ENCODE results near the gene SHISA5.

SHISA5 gene

DNA sequence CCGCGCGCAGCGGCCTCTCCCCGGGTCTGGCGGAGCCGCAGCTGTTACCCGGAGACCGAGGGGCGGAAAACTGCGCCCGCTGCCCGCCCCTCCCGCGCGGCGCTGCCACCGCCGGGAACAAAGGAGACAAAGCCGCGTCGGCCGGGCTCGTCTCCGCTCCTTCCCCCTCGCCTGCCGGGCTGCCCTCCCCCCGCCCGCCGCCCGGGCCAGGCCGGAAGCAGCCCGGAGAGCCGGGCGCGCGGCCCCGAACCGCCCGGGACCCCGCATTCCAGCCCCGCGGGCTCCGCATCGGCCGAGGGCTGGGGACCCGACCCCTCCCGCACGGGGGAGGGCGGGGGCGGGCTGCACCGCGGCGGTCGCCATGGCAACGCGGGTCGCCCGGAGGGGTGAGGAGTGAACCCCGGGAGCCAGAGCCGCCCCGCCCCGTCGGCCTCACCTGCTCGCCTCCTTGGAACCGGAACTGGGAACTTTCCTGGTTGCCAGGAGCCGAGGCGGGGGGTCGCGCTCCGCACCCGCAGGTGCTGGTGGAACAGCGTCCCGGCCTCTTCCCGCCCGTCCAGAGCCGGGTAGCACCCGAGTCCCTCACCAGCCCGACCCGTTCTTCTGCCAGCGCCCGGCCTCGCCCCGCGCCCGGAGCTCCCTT, 74.5 kb downstream of the SHISA5 start:
- DNase-seq, result peak in 1 of 2 donors; percentile 20

- no peak for DNase-seq
Observed at GRCh38 chr3:48428572-48429316, 75.2 kb downstream of the SHISA5 start.

GRCh38 chr3:48428088-48428571, 75.8 kb downstream of the SHISA5 start:
- DNase-seq, result no peak

DNA sequence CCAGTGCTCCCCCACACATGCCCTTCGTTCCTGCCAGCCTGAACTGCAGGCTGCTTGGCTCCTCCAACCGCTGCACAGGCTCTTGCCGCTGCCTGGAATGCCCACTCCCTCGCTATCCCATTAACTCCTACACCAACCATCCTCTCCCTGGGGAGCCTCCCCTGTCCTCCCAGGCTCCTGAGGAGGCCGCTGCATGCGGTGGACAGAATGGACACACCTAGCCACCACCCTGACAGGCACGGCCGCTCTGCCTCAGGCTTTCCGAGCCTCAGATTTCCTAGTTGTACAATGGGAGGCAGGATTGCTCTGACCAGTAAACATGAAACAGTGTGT, 76.4 kb downstream of the SHISA5 start:
- DNase-seq, result no peak

GRCh38 chr3:48426944-48427629, 76.9 kb downstream of the SHISA5 start:
- DNase-seq, result no peak

- no peak for DNase-seq
Observed at GRCh38 chr3:48426401-48426909, 77.5 kb downstream of the SHISA5 start.

GRCh38 chr3:48425281-48425812, 78.6 kb downstream of the SHISA5 start:
- DNase-seq, result no peak

DNA sequence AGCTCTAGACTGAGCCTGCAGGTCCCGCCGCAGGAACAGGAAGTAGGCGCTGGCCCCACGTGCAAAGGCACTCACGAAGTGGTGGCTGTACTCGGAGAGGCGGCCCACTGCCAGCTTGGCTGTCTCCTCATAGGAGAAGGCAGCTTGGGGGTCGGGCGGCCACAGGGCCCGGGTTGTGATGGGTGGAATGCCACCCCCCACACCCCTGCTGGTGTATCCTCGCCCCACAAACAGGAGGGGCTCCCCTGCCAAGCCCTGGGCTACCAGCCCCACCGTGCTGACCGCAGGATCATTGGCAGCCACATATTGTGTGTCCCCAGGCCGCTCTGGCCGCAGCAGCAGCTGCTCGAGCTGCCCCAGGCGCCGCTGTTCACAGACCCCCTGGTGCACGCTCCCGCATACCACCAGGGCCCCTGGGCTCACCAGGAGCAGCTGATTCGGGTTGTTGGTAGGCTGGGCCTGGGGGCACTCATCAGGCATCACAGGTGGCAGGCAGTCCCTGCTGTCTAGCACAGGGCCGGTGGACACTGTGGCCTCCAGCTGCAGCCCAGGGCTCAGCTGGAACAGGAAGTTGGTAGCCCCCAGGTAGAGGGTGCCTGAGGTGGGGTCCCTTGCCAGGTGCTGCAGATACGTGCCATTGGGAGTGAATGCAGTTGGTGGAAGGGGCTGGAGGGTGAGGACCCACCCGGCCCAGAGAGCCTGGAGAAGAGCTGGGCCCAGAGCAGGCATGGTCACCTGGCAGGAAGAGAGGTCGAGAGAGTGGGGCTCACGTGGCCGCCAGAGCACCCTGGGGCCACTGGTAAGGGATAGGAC, 79.9 kb downstream of the SHISA5 start:
- no peak for DNase-seq

GRCh38 chr3:48423241-48423882, 80.6 kb downstream of the SHISA5 start:
- no peak for DNase-seq

- DNase-seq, result no peak
Observed at GRCh38 chr3:48422681-48423080, 81.3 kb downstream of the SHISA5 start.

DNA sequence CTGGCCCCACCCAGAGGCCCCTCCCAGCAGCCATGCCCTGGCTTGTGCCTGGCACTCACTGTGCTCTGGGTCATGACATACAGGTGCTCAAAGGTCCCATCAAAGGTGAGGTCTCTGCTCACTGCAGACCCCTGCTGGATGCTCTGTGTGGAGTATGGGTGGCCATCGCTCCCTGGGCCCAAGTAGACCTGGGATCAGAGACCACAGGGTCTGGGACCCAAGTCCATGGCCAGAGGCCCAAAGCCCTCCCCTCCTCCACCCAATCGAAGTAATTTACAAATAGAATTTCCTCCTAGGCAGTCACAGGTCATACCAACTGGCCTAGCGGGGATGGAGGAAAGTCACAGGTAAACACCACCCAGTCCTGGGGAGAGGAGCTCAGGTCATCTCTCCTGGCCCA, 81.7 kb downstream of the SHISA5 start:
- DNase-seq, result no peak

GRCh38 chr3:48420561-48420960, 83.4 kb downstream of the SHISA5 start:
- DNase-seq, result no peak

DNA sequence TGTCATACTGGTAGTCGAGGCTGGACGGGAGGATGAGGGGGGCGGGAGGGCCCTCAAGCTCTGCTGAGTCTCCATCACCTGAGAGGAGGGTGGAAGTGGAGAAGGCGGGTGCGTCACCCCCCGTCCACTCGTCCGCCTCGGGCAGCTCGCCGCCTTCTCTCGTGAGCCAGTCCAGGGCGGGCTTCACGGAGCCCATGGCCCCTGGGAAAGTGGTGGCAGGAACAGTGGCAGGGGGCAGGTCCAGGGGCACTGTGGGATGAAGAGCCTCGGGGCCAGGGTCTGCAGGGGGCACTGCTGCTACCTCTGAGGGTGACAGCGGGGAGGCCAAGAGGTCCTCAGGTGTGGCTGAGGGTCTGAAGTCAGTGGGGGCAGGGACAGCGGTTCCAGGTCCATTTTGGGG, 84.4 kb downstream of the SHISA5 start:
- DNase-seq, result no peak

DNA sequence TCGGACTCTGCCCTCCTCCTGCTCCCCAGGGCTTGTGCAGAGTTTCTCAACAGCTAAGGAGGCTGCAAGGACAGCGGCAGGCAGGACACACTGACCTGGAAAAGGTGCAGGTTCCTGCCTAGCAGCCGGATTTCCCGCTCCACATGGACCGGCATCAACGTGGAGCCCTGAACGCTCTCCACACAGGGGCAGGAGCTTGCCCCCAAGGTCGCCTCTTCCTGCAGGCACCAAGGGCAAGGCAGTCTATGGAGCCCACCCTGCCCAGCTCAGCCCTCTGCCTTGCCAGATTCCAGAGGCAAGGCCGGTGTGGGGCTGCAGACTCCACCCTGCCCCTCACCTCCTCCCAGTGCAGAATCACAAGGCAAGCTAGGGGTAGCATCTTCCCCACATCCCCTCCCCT, 84.8 kb downstream of the SHISA5 start:
- DNase-seq, result no peak

DNA sequence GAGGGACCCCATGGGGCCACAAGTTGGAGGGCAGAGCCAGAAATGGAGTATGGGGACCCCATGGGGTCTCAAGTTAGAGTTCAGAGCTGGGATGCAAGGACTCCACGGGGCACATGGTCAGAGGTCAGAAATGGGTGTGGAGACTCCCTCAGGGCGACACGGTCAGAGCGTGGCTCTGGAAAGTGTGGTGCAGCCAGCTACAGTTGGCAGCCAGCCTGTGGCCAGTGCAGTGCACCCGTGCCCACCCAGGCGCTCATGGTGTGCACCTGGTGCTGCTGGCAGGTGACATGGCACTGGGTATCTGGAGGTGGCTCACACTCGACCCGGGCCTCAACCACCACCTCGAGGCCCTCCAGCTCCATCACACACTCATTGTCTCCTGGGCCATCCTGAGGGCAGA, 85.3 kb downstream of the SHISA5 start:
- DNase-seq, result no peak

- DNase-seq, result no peak
Observed at GRCh38 chr3:48418140-48418539, 85.8 kb downstream of the SHISA5 start.
